HepG2 (cell line): ENCODE results near the gene SRP68. TPM values are rescaled to one million over a fixed set of nuclear protein-coding genes. Genes with fewer than 3 reads are reported as not detected.
A peak's percentile ranks its signal among the peaks of the same experiment; 100 is the strongest.

Experiments used
- ATAC-seq: fragments of 200-7000 bp; cut with Tn5 transposase; 3 replicates; pipeline ENCODE4 v1.9.1; 2020; ENCODE audit warnings: mild to moderate bottlenecking, moderate library complexity
- BruUV-seq: library from RNA; stranded (reverse); fragments of 400-500 nt; replicated peaks from 2 replicates; lab custom pipeline; 2021; lab: Mats Ljungman, UMichigan
- CTCF ChIA-PET: fragments of 300-600 bp; formaldehyde crosslinking; extraction: SDS; loops from one replicate; lab custom pipeline; 2021; ENCODE audit warnings: low total read pairs, inconsistent platforms, low intra/inter-chr PET ratio; lab: Yijun Ruan, JAX
- POLR2A ChIA-PET: fragments of 350-600 bp; sonication (Branson Sonifier 250); formaldehyde crosslinking; loops from one replicate; lab custom pipeline; 2020; ENCODE audit warnings: antibody characterized with exemption, inconsistent platforms; lab: Yijun Ruan, JAX
- DNase-seq: peaks from one replicate; pipeline ENCODE4 v3.0.0-alpha.2; 2015; ENCODE audit warnings: low spot score
- FAIRE-seq: peaks from 3 replicates; lab custom pipeline; 2011; peaks lifted over from hg19 to GRCh38; lab: Jason Lieb, UNC
- H2AFZ ChIP-seq: one replicate; pipeline ENCODE4 v1.6.1; 2011; ENCODE audit warnings: low read length, inconsistent platforms
- H3K27ac ChIP-seq: fragments of 300-600 bp; 3 replicates; pipeline ENCODE4 v1.8.0; 2011; ENCODE audit warnings: mixed run types, mild to moderate bottlenecking, mixed read lengths, low read length, inconsistent platforms; ENCODE audit not compliant: insufficient read depth; ENCODE audit errors: extremely low read length
- H3K27me3 ChIP-seq, 2 experiments: fragments of 200-600 bp in 1 of 2; 2 replicates in 1 of 2; 3 replicates in 1 of 2; pipeline versions ENCODE4 v1.6.0 to v1.8.0; 2011; ENCODE audit warnings: low read length in 2 of 2, mild to moderate bottlenecking in 2 of 2, moderate library complexity in 2 of 2, inconsistent platforms in 1 of 2; ENCODE audit not compliant: insufficient read depth in 2 of 2, control insufficient read depth in 1 of 2
- H3K36me3 ChIP-seq, 2 experiments: fragments of 200-600 bp in 1 of 2; replicated peaks in 1 of 2; 2 replicates in 1 of 2; 3 replicates in 1 of 2; pipeline versions ENCODE4 v1.5.1 to v1.8.0; 2011; ENCODE audit warnings: low read length in 2 of 2, inconsistent platforms in 1 of 2; ENCODE audit not compliant: insufficient read depth in 2 of 2, control insufficient read depth in 1 of 2
- H3K4me1 ChIP-seq: 2 replicates; pipeline ENCODE4 v1.5.1; 2012; ENCODE audit warnings: low read length, inconsistent platforms; ENCODE audit not compliant: insufficient read depth
- H3K4me2 ChIP-seq: 2 replicates; pipeline ENCODE4 v1.6.0; 2011; ENCODE audit warnings: low read depth, low read length, inconsistent platforms
- H3K4me3 ChIP-seq, 3 experiments: fragments of 200-600 bp in 1 of 3; sonication (generic), shearing (Covaris generic) in 1 of 3; replicated peaks in 1 of 3; 2 replicates each; pipeline ENCODE4 v1.5.1; 2011 to 2016; ENCODE audit warnings: low read length in 3 of 3, inconsistent platforms in 2 of 3, low read depth in 2 of 3, mild to moderate bottlenecking in 2 of 3, control low read depth in 1 of 3, mixed read lengths in 1 of 3; ENCODE audit not compliant: insufficient read depth in 1 of 3
- H3K79me2 ChIP-seq: one replicate; pipeline ENCODE4 v1.6.1; 2011; ENCODE audit warnings: low read length, inconsistent platforms; ENCODE audit not compliant: insufficient read depth
- H3K9ac ChIP-seq: 2 replicates; pipeline ENCODE4 v1.6.0; 2011; ENCODE audit warnings: mild to moderate bottlenecking, low read depth, low read length, inconsistent platforms; ENCODE audit not compliant: insufficient read depth
- H3K9me3 ChIP-seq: 2 replicates; pipeline ENCODE4 v1.5.1; 2012; ENCODE audit warnings: mild to moderate bottlenecking, low read length
- H4K20me1 ChIP-seq: 2 replicates; pipeline ENCODE4 v1.6.0; 2011; ENCODE audit warnings: inconsistent platforms, mild to moderate bottlenecking, low read length, moderate library complexity; ENCODE audit not compliant: insufficient read depth
- ARID4A ChIP-seq: sonication (generic); formaldehyde crosslinking; IDR thresholded peaks from 2 replicates; pipeline ENCODE4 v1.5.0; 2020; ENCODE audit warnings: mild to moderate bottlenecking, missing genetic modification reagents, borderline replicate concordance
- ATF7 ChIP-seq, 2 experiments: fragments of 450-650 bp in 1 of 2; sonication (generic) in 1 of 2; formaldehyde crosslinking in 1 of 2; IDR thresholded peaks; 2 replicates each; pipeline versions ENCODE4 v1.4.0 to v1.6.1; 2016 to 2020; ENCODE audit warnings: antibody characterized with exemption in 1 of 2, mild to moderate bottlenecking in 1 of 2, missing genetic modification reagents in 1 of 2
- CENPBD1 ChIP-seq: sonication (generic); formaldehyde crosslinking; IDR thresholded peaks from 2 replicates; pipeline ENCODE4 v1.8.0; 2022; ENCODE audit warnings: missing genetic modification reagents, low read depth, mild to moderate bottlenecking, borderline replicate concordance
- MAX ChIP-seq: IDR thresholded peaks from 2 replicates; pipeline ENCODE4 v1.6.1; 2012; ENCODE audit warnings: inconsistent platforms
- MXD4 ChIP-seq: IDR thresholded peaks from 2 replicates; pipeline ENCODE4 v1.6.1; 2016; ENCODE audit warnings: mild to moderate bottlenecking, missing biosample characterization, missing genetic modification reagents
- NONO ChIP-seq, 2 experiments: fragments of 450-650 bp in 1 of 2; sonication (generic) in 1 of 2; formaldehyde crosslinking in 1 of 2; IDR thresholded peaks in 1 of 2; conservative IDR thresholded peaks in 1 of 2; 2 replicates each; pipeline versions ENCODE4 v1.6.1 to v1.8.0; 2017 to 2022; ENCODE audit warnings: mild to moderate bottlenecking in 1 of 2, missing genetic modification reagents in 1 of 2, moderate library complexity in 1 of 2
- RCOR2 ChIP-seq: IDR thresholded peaks from 2 replicates; pipeline ENCODE4 v1.6.1; 2016; ENCODE audit warnings: missing biosample characterization, missing genetic modification reagents
- REXO4 ChIP-seq: sonication (generic); formaldehyde crosslinking; IDR thresholded peaks from 2 replicates; pipeline ENCODE4 v1.8.0; 2022; ENCODE audit warnings: missing genetic modification reagents, mild to moderate bottlenecking, borderline replicate concordance
- SRSF4 ChIP-seq: fragments of 200-400 bp; formaldehyde crosslinking; IDR thresholded peaks from one replicate; pipeline ENCODE4 v1.6.1; 2018; ENCODE audit warnings: mild to moderate bottlenecking, low read depth, low read length, moderate library complexity; ENCODE audit not compliant: poor library complexity, severe bottlenecking
- TOPORS ChIP-seq: sonication (generic); formaldehyde crosslinking; IDR thresholded peaks from 2 replicates; pipeline ENCODE4 v1.8.0; 2023; ENCODE audit warnings: mild to moderate bottlenecking, missing genetic modification reagents
- ZBTB26 ChIP-seq: IDR thresholded peaks from 2 replicates; pipeline ENCODE4 v1.6.1; 2016; ENCODE audit warnings: missing compliant biosample characterization, missing genetic modification reagents, borderline replicate concordance
- ZNF180 ChIP-seq: sonication (generic); formaldehyde crosslinking; IDR thresholded peaks from 2 replicates; pipeline ENCODE4 v1.4.0; 2020; ENCODE audit warnings: low read depth, missing genetic modification reagents, borderline replicate concordance
- ZNF24 ChIP-seq: fragments of 450-650 bp; IDR thresholded peaks from 2 replicates; pipeline ENCODE4 v1.6.1; 2017; ENCODE audit warnings: antibody characterized with exemption, mild to moderate bottlenecking
- ZNF333 ChIP-seq: sonication (generic); formaldehyde crosslinking; IDR thresholded peaks from 2 replicates; pipeline ENCODE4 v1.4.0; 2020; ENCODE audit warnings: mild to moderate bottlenecking, missing genetic modification reagents, borderline replicate concordance
- ZNF530 ChIP-seq: sonication (generic); formaldehyde crosslinking; IDR thresholded peaks from 2 replicates; pipeline ENCODE4 v1.5.0; 2020; ENCODE audit warnings: low read depth, mild to moderate bottlenecking, missing genetic modification reagents
- ZNF556 ChIP-seq: sonication (generic); formaldehyde crosslinking; IDR thresholded peaks from 2 replicates; pipeline ENCODE4 v1.4.0; 2020; ENCODE audit warnings: mild to moderate bottlenecking, missing genetic modification reagents, borderline replicate concordance
- ZNF607 ChIP-seq: sonication (generic); formaldehyde crosslinking; IDR thresholded peaks from 2 replicates; pipeline ENCODE4 v1.5.1; 2020; ENCODE audit warnings: missing genetic modification reagents, mild to moderate bottlenecking, borderline replicate concordance
- WGBS: methylation state at CpG from one replicate; pipeline ENCODE4 v1.1.6; 2017; ENCODE audit warnings: low lambda C conversion rate; 5-methylcytosine and 5-hydroxymethylcytosine counted together
- in situ Hi-C: cut with HindIII; loops from 2 replicates; pipeline ENCODE4 v1.10.0; 2017; ENCODE audit warnings: low pct_unique_long_range_greater_than_20kb; ENCODE audit not compliant: extremely low pct_ligation_motif_present
- intact Hi-C: fragments of 100-400 bp; cut with micrococcal nuclease; formaldehyde crosslinking; loops from one replicate; pipeline ENCODE4 v1.10.0; 2022; ENCODE audit not compliant: unreplicated experiment
- polyA plus RNA-seq, 8 experiments: library from polyadenylated mRNA; depleted of rRNA in 3 of 8; stranded (reverse) in 7 of 8; unstranded in 1 of 8; fragments of >200 nt; fragmentation: Illumina TruSeq in 4 of 8; extraction: Trizol in 4 of 8; gene quantifications; 2 replicates each; pipeline versions ENCODE4 v1.2.1 to v1.2.3, GENCODE V29; 2011 to 2016; ENCODE audit warnings: low read depth in 4 of 8, missing spikeins in 1 of 8, mixed read lengths in 1 of 8; ENCODE audit not compliant: insufficient read depth in 1 of 8
- total RNA-seq, 5 experiments: library from RNA; depleted of rRNA; stranded (reverse); fragments of >200 nt; fragmentation: Illumina TruSeq; extraction: Trizol; gene quantifications; 2 replicates each; pipeline ENCODE4 v1.2.3, GENCODE V29; 2016; ENCODE audit warnings: low read depth in 1 of 5

Gene SRP68
- total and polyA plus RNA-seq, 2 of the 13 experiments (the other 11 are each of a cell fraction or from before 2014, with no cell fraction given) = 39.8 to 74.3 TPM

GRCh38 chr17:76102944-76103273 lies 30.6 kb upstream of the SRP68 start:
- Histone ChIP-seq H3K4me3 (peak overlapping the region; percentile 78 to 87 (median 79)), H3K9ac (peak overlapping the region; percentile 86), H3K9me3 (no peaks in the 10 kb centered on the region), H4K20me1 (no peaks in the 10 kb centered on the region), H3K36me3 (peaks cover 14 to 29% of the 10 kb centered on the region in 2 experiments), H3K79me2 (peaks cover 18% of the 10 kb centered on the region), H3K4me1 (peaks cover 48% of the 10 kb centered on the region), H3K27me3 (no peaks in the 10 kb centered on the region; a peak in 1 of 5 replicates), H3K4me2 (peak overlapping the region; percentile 97), H3K27ac (peak overlapping the region; percentile 83), H2AFZ (no peak overlapping the region)
- TSS peak; percentile 66 for BruUV-seq
- intact Hi-C loops (loop anchor here (2.0 kb wide), 1 partner anchor 24 kb away; the partner anchor contains the start of gene ZACN), in situ Hi-C loops (no loop called here)
- ATAC-seq (peak; percentile 13; the same call in 2 of the 3 replicates), FAIRE-seq (no peak), DNase-seq (no peak)
- ChIA-PET POLR2A (interaction anchor here (0.7 to 2.3 kb wide), 12 partner anchors 8 to 323 kb away, joined by 3 to 8 read pairs (median 4); partner anchors contain the start of genes SRP68 and ZACN), CTCF (no interaction called here)
- WGBS = 4% methylated on average over 4 of the region's 4 CpGs
- TF ChIP-seq ZNF24 = no peak
- no peak; the same call in 1 of the 2 replicates for TF ChIP-seq MXD4 (CRISPR knock-in tag)
- no peak for TF ChIP-seq CENPBD1 (CRISPR knock-in tag)
- no peak for TF ChIP-seq NONO (IDR thresholded peaks at IDR 0.05)
- TF ChIP-seq NONO (CRISPR knock-in tag; conservative IDR thresholded peaks at IDR 0.05) = no peak; the same call in 1 of the 2 replicates
- no peak for TF ChIP-seq ZNF607
- TF ChIP-seq ZNF333 (CRISPR knock-in tag) = no peak
- no peak for TF ChIP-seq RCOR2 (CRISPR knock-in tag)
- TF ChIP-seq REXO4 (CRISPR knock-in tag) = no peak
- 0 out of 2 replicates have a peak, but pooled peaks have one; percentile 57 for TF ChIP-seq ZNF530 (CRISPR knock-in tag)
- TF ChIP-seq ZBTB26 (CRISPR knock-in tag) = no peak
- TF ChIP-seq ZNF180 = no peak
- no peak for TF ChIP-seq TOPORS
- TF ChIP-seq ZNF556 (CRISPR knock-in tag) = 0 out of 2 replicates have a peak, but pooled peaks have one; percentile 9
- TF ChIP-seq SRSF4 = no peak
- TF ChIP-seq ATF7 (IDR thresholded peaks at IDR 0.05) = no peak
- no peak for TF ChIP-seq ATF7 (CRISPR knock-in tag; IDR thresholded peaks at IDR 0.05)
- TF ChIP-seq ARID4A = no peak; the same call in 1 of the 2 replicates
- TF ChIP-seq MAX = no peak
